ENCODE data around the gene TAF3.
"Not testable (repeated sequence)": the region's sequence is repeated elsewhere in the genome, so short reads cannot be mapped to it uniquely, and the experiment has no call there.

The TAF3 gene

GRCh38 chr10:7818295-7819120, at the start of gene TAF3:
Gene TAF3, plus strand, starts transcription at chr10:7818505. Its CDS starts 205 bp downstream, at chr10:7818710.
- DNase-seq = peak; percentile 94

- no peak for DNase-seq
Observed at GRCh38 chr10:7773845-7774801, 44.2 kb upstream of the TAF3 start.

- DNase-seq = no peak
Observed at GRCh38 chr10:7776777-7777176, 41.5 kb upstream of the TAF3 start.

- not testable (repeated sequence) for DNase-seq
Observed at GRCh38 chr10:7782194-7782593, 36.1 kb upstream of the TAF3 start.

- no peak for DNase-seq
Observed at GRCh38 chr10:7786430-7786829, 31.9 kb upstream of the TAF3 start.

GRCh38 chr10:7787150-7787856, 31.0 kb upstream of the TAF3 start:
- no peak for DNase-seq

- DNase-seq = peak; percentile 99
Observed at GRCh38 chr10:7787857-7788638, 30.3 kb upstream of the TAF3 start, which contains the start of the genes ATP5F1C and KIN. Gene ATP5F1C, plus strand, starts transcription at chr10:7788177. Its CDS starts 31 bp downstream, at chr10:7788208. Gene KIN, minus strand, starts transcription at chr10:7787993. Its CDS starts 60 bp downstream, at chr10:7787933.

GRCh38 chr10:7788639-7789286, 29.5 kb upstream of the TAF3 start:
- DNase-seq = no peak

GRCh38 chr10:7789390-7789789, 28.9 kb upstream of the TAF3 start:
- DNase-seq = no peak

GRCh38 chr10:7792541-7792940, 25.8 kb upstream of the TAF3 start:
- DNase-seq = no peak

- no peak for DNase-seq
Observed at GRCh38 chr10:7794251-7795026, 23.9 kb upstream of the TAF3 start.

- DNase-seq = no peak
Observed at GRCh38 chr10:7795605-7796004, 22.7 kb upstream of the TAF3 start.

GRCh38 chr10:7797582-7797981, 20.7 kb upstream of the TAF3 start:
- DNase-seq = no peak

- no peak for DNase-seq
Observed at GRCh38 chr10:7802606-7803005, 15.7 kb upstream of the TAF3 start.

- no peak for DNase-seq
Observed at GRCh38 chr10:7804216-7804615, 14.1 kb upstream of the TAF3 start.

- no peak for DNase-seq
Observed at GRCh38 chr10:7804741-7805140, 13.6 kb upstream of the TAF3 start.

- no peak for DNase-seq
Observed at GRCh38 chr10:7808686-7809267, 9.5 kb upstream of the TAF3 start.

- no peak for DNase-seq
Observed at GRCh38 chr10:7810443-7810842, 7.9 kb upstream of the TAF3 start.

- DNase-seq = no peak
Observed at GRCh38 chr10:7811000-7811399, 7.3 kb upstream of the TAF3 start.

- DNase-seq = not testable (repeated sequence)
Observed at GRCh38 chr10:7811743-7812142, 6.6 kb upstream of the TAF3 start.

All from femur (tissue), 1 donor.